HG02759 (cell line): ENCODE results near the gene XPC.

ENCODE experiments used
- ATAC-seq: cut with Tn5 transposase; IDR thresholded peaks from one replicate; pipeline ENCODE4 v1.9.1; 2021; ENCODE audit warnings: mild to moderate bottlenecking, moderate library complexity; ENCODE audit not compliant: unreplicated experiment

XPC gene

GRCh38 chr3:14208977-14209394 is 30.6 kb upstream of the XPC start:
- no peak for ATAC-seq

- ATAC-seq: no peak
Measured at GRCh38 chr3:14208168-14208567, 29.8 kb upstream of the XPC start.

GRCh38 chr3:14206548-14207177 is 28.3 kb upstream of the XPC start:
- ATAC-seq: no peak

GRCh38 chr3:14204515-14205284 is 26.3 kb upstream of the XPC start:
- no peak for ATAC-seq

- ATAC-seq: no peak
Measured at GRCh38 chr3:14203521-14204079, 25.2 kb upstream of the XPC start.

GRCh38 chr3:14202874-14203520 is 24.6 kb upstream of the XPC start:
- ATAC-seq: no peak

GRCh38 chr3:14201940-14202684 is 23.7 kb upstream of the XPC start:
- ATAC-seq: no peak

GRCh38 chr3:14200841-14201240 is 22.4 kb upstream of the XPC start:
- no peak for ATAC-seq

GRCh38 chr3:14200276-14200675 is 21.9 kb upstream of the XPC start:
- no peak for ATAC-seq

- ATAC-seq: no peak
Measured at GRCh38 chr3:14199641-14200040, 21.2 kb upstream of the XPC start.

GRCh38 chr3:14194865-14195264 is 16.5 kb upstream of the XPC start:
- no peak for ATAC-seq

GRCh38 chr3:14188041-14188754 is 9.8 kb upstream of the XPC start:
- ATAC-seq: no peak

GRCh38 chr3:14186854-14187458 is 8.6 kb upstream of the XPC start:
- no peak for ATAC-seq

GRCh38 chr3:14183015-14183577 is 4.7 kb upstream of the XPC start:
- no peak for ATAC-seq

GRCh38 chr3:14181253-14181652 is 2.9 kb upstream of the XPC start:
- no peak for ATAC-seq

GRCh38 chr3:14179795-14180194 is 1.4 kb upstream of the XPC start:
- no peak for ATAC-seq

- no peak for ATAC-seq
Measured at GRCh38 chr3:14179114-14179465, 689 bp upstream of the XPC start.

- peak; percentile 13 for ATAC-seq
Measured at GRCh38 chr3:14177580-14178246, 688 bp downstream of the XPC start.

- no peak for ATAC-seq
Measured at GRCh38 chr3:14175383-14176037, 2.9 kb downstream of the XPC start.
